ENCODE measurements around the gene PSMD10.

The PSMD10 gene

GRCh38 chrX:108121291-108121690, 29.9 kb upstream of the PSMD10 start:
- TF ChIP-seq POLR2A (IDR thresholded peaks at IDR 0.05; ENCODE audit: low read depth, low read length), result no peak
- TF ChIP-seq TAF1 (IDR thresholded peaks at IDR 0.05; ENCODE audit: borderline replicate concordance, low read depth, low read length), result no peak
- TF ChIP-seq POLR2AphosphoS5 (IDR thresholded peaks at IDR 0.05; ENCODE audit: low read depth, low read length), result no peak
- FAIRE-seq, result no peak
- DNase-seq (ENCODE audit: insufficient read length), result no peak

GRCh38 chrX:108117988-108118387, 26.6 kb upstream of the PSMD10 start:
- TF ChIP-seq POLR2AphosphoS5 (IDR thresholded peaks at IDR 0.05; ENCODE audit: low read depth, low read length), result no peak
- no peak for TF ChIP-seq POLR2A (IDR thresholded peaks at IDR 0.05; ENCODE audit: low read depth, low read length)
- no peak for TF ChIP-seq TAF1 (IDR thresholded peaks at IDR 0.05; ENCODE audit: borderline replicate concordance, low read depth, low read length)
- no peak for FAIRE-seq
- DNase-seq (ENCODE audit: insufficient read length), result no peak

GRCh38 chrX:108114541-108114940, 23.2 kb upstream of the PSMD10 start:
- FAIRE-seq, result no peak
- TF ChIP-seq POLR2AphosphoS5 (IDR thresholded peaks at IDR 0.05; ENCODE audit: low read depth, low read length) (no peak), POLR2A (IDR thresholded peaks at IDR 0.05; ENCODE audit: low read depth, low read length) (no peak)

GRCh38 chrX:108105473-108105872, 14.1 kb upstream of the PSMD10 start:
- DNase-seq (ENCODE audit: insufficient read length) (no peak), FAIRE-seq (no peak)
- no peak for TF ChIP-seq POLR2AphosphoS5 (IDR thresholded peaks at IDR 0.05; ENCODE audit: low read depth, low read length)
- TF ChIP-seq POLR2A (IDR thresholded peaks at IDR 0.05; ENCODE audit: low read depth, low read length), result no peak
- TF ChIP-seq TAF1 (IDR thresholded peaks at IDR 0.05; ENCODE audit: borderline replicate concordance, low read depth, low read length), result no peak

More at GRCh38 chrX:108114541-108114940, 23.2 kb upstream of the PSMD10 start:
- DNase-seq (ENCODE audit: insufficient read length), result no peak

GRCh38 chrX:108097380-108097779, 6.0 kb upstream of the PSMD10 start:
- no peak for DNase-seq (ENCODE audit: insufficient read length)
- TF ChIP-seq POLR2A (IDR thresholded peaks at IDR 0.05; ENCODE audit: low read depth, low read length) (no peak), TAF1 (IDR thresholded peaks at IDR 0.05; ENCODE audit: borderline replicate concordance, low read depth, low read length) (no peak), POLR2AphosphoS5 (IDR thresholded peaks at IDR 0.05; ENCODE audit: low read depth, low read length) (no peak)
- FAIRE-seq, result no peak

- DNase-seq (ENCODE audit: insufficient read length) (no peak), FAIRE-seq (peak; percentile 14)
- TF ChIP-seq POLR2AphosphoS5 (IDR thresholded peaks at IDR 0.05; ENCODE audit: low read depth, low read length) (no peak), POLR2A (IDR thresholded peaks at IDR 0.05; ENCODE audit: low read depth, low read length) (no peak), TAF1 (IDR thresholded peaks at IDR 0.05; ENCODE audit: borderline replicate concordance, low read depth, low read length) (no peak)
Observed at GRCh38 chrX:108091878-108092291, 543 bp upstream of the PSMD10 start.

- no peak for DNase-seq (ENCODE audit: insufficient read length)
- no peak for TF ChIP-seq POLR2A (IDR thresholded peaks at IDR 0.05; ENCODE audit: low read depth, low read length)
- no peak for TF ChIP-seq POLR2AphosphoS5 (IDR thresholded peaks at IDR 0.05; ENCODE audit: low read depth, low read length)
- TF ChIP-seq TAF1 (IDR thresholded peaks at IDR 0.05; ENCODE audit: borderline replicate concordance, low read depth, low read length), result no peak
- FAIRE-seq, result peak; percentile 38
Observed at GRCh38 chrX:108090491-108091263, 665 bp downstream of the PSMD10 start.

GRCh38 chrX:108088511-108088910, 2.8 kb downstream of the PSMD10 start:
- FAIRE-seq (no peak), DNase-seq (ENCODE audit: insufficient read length) (no peak)
- TF ChIP-seq POLR2AphosphoS5 (IDR thresholded peaks at IDR 0.05; ENCODE audit: low read depth, low read length), result no peak
- TF ChIP-seq TAF1 (IDR thresholded peaks at IDR 0.05; ENCODE audit: borderline replicate concordance, low read depth, low read length), result no peak
- TF ChIP-seq POLR2A (IDR thresholded peaks at IDR 0.05; ENCODE audit: low read depth, low read length), result no peak

GRCh38 chrX:108087792-108088191, 3.5 kb downstream of the PSMD10 start:
- FAIRE-seq (no peak), DNase-seq (ENCODE audit: insufficient read length) (no peak)
- no peak for TF ChIP-seq TAF1 (IDR thresholded peaks at IDR 0.05; ENCODE audit: borderline replicate concordance, low read depth, low read length)
- no peak for TF ChIP-seq POLR2A (IDR thresholded peaks at IDR 0.05; ENCODE audit: low read depth, low read length)
- no peak for TF ChIP-seq POLR2AphosphoS5 (IDR thresholded peaks at IDR 0.05; ENCODE audit: low read depth, low read length)

GRCh38 chrX:108081110-108081509, 10.2 kb downstream of the PSMD10 start:
- FAIRE-seq (no peak), DNase-seq (ENCODE audit: insufficient read length) (no peak)
- no peak for TF ChIP-seq POLR2AphosphoS5 (IDR thresholded peaks at IDR 0.05; ENCODE audit: low read depth, low read length)
- TF ChIP-seq POLR2A (IDR thresholded peaks at IDR 0.05; ENCODE audit: low read depth, low read length), result no peak
- TF ChIP-seq TAF1 (IDR thresholded peaks at IDR 0.05; ENCODE audit: borderline replicate concordance, low read depth, low read length), result no peak

- FAIRE-seq, result no peak
- no peak for DNase-seq (ENCODE audit: insufficient read length)
- no peak for TF ChIP-seq TAF1 (IDR thresholded peaks at IDR 0.05; ENCODE audit: borderline replicate concordance, low read depth, low read length)
- TF ChIP-seq POLR2AphosphoS5 (IDR thresholded peaks at IDR 0.05; ENCODE audit: low read depth, low read length), result no peak
- TF ChIP-seq POLR2A (IDR thresholded peaks at IDR 0.05; ENCODE audit: low read depth, low read length), result no peak
Observed at GRCh38 chrX:108072746-108073145, 18.6 kb downstream of the PSMD10 start.

- no peak for TF ChIP-seq POLR2A (IDR thresholded peaks at IDR 0.05; ENCODE audit: low read depth, low read length)
- no peak for TF ChIP-seq POLR2AphosphoS5 (IDR thresholded peaks at IDR 0.05; ENCODE audit: low read depth, low read length)
- TF ChIP-seq TAF1 (IDR thresholded peaks at IDR 0.05; ENCODE audit: borderline replicate concordance, low read depth, low read length), result no peak
- no peak for FAIRE-seq
- no peak for DNase-seq (ENCODE audit: insufficient read length)
Observed at GRCh38 chrX:108071578-108071977, 19.8 kb downstream of the PSMD10 start.

Measured in GM12892 (cell line).